ENCODE data around the gene EAPP.

GRCh38 chr14:34488528-34488927 lies 51.0 kb downstream of the EAPP start:
- TF ChIP-seq, protein P1, sequence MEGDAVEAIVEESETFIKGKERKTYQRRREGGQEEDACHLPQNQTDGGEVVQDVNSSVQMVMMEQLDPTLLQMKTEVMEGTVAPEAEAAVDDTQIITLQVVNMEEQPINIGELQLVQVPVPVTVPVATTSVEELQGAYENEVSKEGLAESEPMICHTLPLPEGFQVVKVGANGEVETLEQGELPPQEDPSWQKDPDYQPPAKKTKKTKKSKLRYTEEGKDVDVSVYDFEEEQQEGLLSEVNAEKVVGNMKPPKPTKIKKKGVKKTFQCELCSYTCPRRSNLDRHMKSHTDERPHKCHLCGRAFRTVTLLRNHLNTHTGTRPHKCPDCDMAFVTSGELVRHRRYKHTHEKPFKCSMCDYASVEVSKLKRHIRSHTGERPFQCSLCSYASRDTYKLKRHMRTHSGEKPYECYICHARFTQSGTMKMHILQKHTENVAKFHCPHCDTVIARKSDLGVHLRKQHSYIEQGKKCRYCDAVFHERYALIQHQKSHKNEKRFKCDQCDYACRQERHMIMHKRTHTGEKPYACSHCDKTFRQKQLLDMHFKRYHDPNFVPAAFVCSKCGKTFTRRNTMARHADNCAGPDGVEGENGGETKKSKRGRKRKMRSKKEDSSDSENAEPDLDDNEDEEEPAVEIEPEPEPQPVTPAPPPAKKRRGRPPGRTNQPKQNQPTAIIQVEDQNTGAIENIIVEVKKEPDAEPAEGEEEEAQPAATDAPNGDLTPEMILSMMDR (IDR thresholded peaks at IDR 0.05): no peak
- no peak for TF ChIP-seq POLR2A (IDR thresholded peaks at IDR 0.05)
